ENCODE measurements around the gene DVL1.

- no peak for TF ChIP-seq POLR2AphosphoS5 (IDR thresholded peaks at IDR 0.05)
- TF ChIP-seq CTCF (IDR thresholded peaks at IDR 0.05): no peak
- no peak for TF ChIP-seq EP300 (IDR thresholded peaks at IDR 0.05)
Observed at GRCh38 chr1:1302951-1303509, 46.2 kb downstream of the DVL1 start.

Measured in sigmoid colon (tissue), 4 donors.